HG02943 (cell line): ENCODE measurements around the gene TRAF3IP1.

Source experiments
- ATAC-seq: cut with Tn5 transposase; IDR thresholded peaks from one replicate; pipeline ENCODE4 v1.9.1; 2021; ENCODE audit warnings: mild to moderate bottlenecking, low read depth, moderate library complexity; ENCODE audit not compliant: unreplicated experiment

The TRAF3IP1 gene

GRCh38 chr2:238286987-238287736, 33.2 kb upstream of the TRAF3IP1 start:
- no peak for ATAC-seq

GRCh38 chr2:238287737-238288649, 32.3 kb upstream of the TRAF3IP1 start, which contains the start of gene PER2:
TSS of gene PER2 (minus strand) at chr2:238288610. CDS start at chr2:238277936, 10,674 bp downstream.
- ATAC-seq = peak; percentile 28

- peak; percentile 90 for ATAC-seq
These were observed 31.4 kb upstream of the TRAF3IP1 start for GRCh38 chr2:238288650-238289573.

GRCh38 chr2:238289574-238289973, 30.7 kb upstream of the TRAF3IP1 start:
- no peak for ATAC-seq

- no peak for ATAC-seq
These were observed 30.2 kb upstream of the TRAF3IP1 start for GRCh38 chr2:238290091-238290509.

GRCh38 chr2:238290715-238291549, 29.4 kb upstream of the TRAF3IP1 start:
- no peak for ATAC-seq

GRCh38 chr2:238291550-238292281, 28.6 kb upstream of the TRAF3IP1 start:
- no peak for ATAC-seq

GRCh38 chr2:238294046-238294392, 26.3 kb upstream of the TRAF3IP1 start:
- ATAC-seq = no peak

GRCh38 chr2:238294393-238295143, 25.8 kb upstream of the TRAF3IP1 start:
- no peak for ATAC-seq

- no peak for ATAC-seq
These were observed 24.9 kb upstream of the TRAF3IP1 start for GRCh38 chr2:238295144-238296112.

- no peak for ATAC-seq
These were observed 23.5 kb upstream of the TRAF3IP1 start for GRCh38 chr2:238296638-238297457.

GRCh38 chr2:238299803-238300202, 20.5 kb upstream of the TRAF3IP1 start:
- ATAC-seq = no peak

GRCh38 chr2:238302087-238302486, 18.2 kb upstream of the TRAF3IP1 start:
- no peak for ATAC-seq

GRCh38 chr2:238302751-238303150, 17.6 kb upstream of the TRAF3IP1 start:
- ATAC-seq = no peak

GRCh38 chr2:238304116-238304515, 16.2 kb upstream of the TRAF3IP1 start:
- no peak for ATAC-seq
